Tibial nerve (tissue), 3 donors: Measurements from ENCODE around the gene TBC1D22A.

Experiments
- CTCF ChIP-seq, 5 experiments: fragments of 200-600 bp in 3 of 5; fragments of 450-650 bp in 2 of 5; sonication (generic) in 3 of 5; IDR thresholded peaks; one replicate each; pipeline ENCODE4 v1.5.1; 2016 to 2019; ENCODE audit warnings: antibody characterized with exemption in 5 of 5, mild to moderate bottlenecking in 3 of 5, moderate library complexity in 2 of 5
- POLR2A ChIP-seq, 2 donors: fragments of 450-650 bp; IDR thresholded peaks; one replicate each; pipeline ENCODE4 v1.6.1; 2017; ENCODE audit warnings: antibody characterized with exemption in 2 of 2, mild to moderate bottlenecking in 2 of 2, moderate library complexity in 2 of 2

DNA sequence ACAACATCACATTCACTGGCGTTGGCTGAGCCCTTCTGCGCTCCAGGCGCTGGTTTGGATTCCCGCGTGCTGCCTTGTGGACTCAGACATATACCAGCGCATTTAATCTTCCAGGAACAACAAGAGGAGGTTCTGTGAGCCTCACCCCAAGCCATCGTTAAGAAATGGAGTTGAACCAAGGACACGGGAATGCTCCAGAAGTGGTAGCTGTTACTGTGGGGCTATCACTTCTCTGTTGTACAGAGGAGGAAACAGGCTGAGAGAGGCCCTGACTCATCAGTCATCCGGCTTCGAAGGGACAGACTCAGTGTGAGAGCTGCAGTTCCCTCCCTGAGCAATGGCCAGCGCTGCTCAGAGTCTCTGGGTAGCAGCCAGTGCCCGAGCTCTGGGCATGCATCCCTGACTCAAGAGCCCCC, 291.3 kb downstream of the TBC1D22A start:
- TF ChIP-seq CTCF (IDR thresholded peaks at IDR 0.05) (no peak), POLR2A (IDR thresholded peaks at IDR 0.05) (no peak)
